AG09309 (cell line): ENCODE results near the gene DPP6.

ENCODE experiments used
- DNase-seq: peaks from one replicate; pipeline ENCODE4 v3.0.0-alpha.2; 2010; ENCODE audit warnings: low read depth
- H3K4me3 ChIP-seq: 2 replicates; pipeline ENCODE4 v1.5.1; 2011; ENCODE audit warnings: mild to moderate bottlenecking, low read depth, low read length, moderate library complexity; ENCODE audit not compliant: control insufficient read depth
- CTCF ChIP-seq: IDR thresholded peaks from 2 replicates; pipeline ENCODE4 v1.5.1; 2011; ENCODE audit warnings: mild to moderate bottlenecking, low read depth, low read length, inconsistent platforms; ENCODE audit not compliant: insufficient read depth, control insufficient read depth; ENCODE audit errors: missing control alignments

Gene DPP6

GRCh38 chr7:154869436-154869835 is 817.2 kb downstream of the DPP6 start:
- no peak for TF ChIP-seq CTCF
- H3K4me3 ChIP-seq: no peak overlapping the region
- DNase-seq: no peak

DNA sequence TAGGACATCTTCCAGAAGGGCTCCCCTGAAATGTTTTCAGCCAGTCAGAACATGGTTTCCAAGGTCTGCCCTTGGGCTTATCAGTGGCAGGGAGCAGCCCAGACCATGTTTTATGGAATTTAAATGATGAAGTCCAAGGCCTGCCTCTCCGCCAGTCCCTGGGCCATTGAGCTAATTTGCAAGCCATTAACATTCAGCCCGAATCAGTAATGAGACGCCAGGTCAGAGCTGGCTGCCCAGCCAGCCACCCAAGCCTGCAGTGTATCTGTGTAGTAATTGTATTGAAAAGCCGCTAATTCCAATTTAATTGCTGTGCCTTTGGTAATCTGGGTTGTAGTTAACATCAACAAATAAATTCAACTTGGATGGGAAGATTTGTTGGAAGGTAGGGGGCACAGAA is 819.3 kb downstream of the DPP6 start:
- no peak overlapping the region for H3K4me3 ChIP-seq
- TF ChIP-seq CTCF: no peak
- no peak for DNase-seq

DNA sequence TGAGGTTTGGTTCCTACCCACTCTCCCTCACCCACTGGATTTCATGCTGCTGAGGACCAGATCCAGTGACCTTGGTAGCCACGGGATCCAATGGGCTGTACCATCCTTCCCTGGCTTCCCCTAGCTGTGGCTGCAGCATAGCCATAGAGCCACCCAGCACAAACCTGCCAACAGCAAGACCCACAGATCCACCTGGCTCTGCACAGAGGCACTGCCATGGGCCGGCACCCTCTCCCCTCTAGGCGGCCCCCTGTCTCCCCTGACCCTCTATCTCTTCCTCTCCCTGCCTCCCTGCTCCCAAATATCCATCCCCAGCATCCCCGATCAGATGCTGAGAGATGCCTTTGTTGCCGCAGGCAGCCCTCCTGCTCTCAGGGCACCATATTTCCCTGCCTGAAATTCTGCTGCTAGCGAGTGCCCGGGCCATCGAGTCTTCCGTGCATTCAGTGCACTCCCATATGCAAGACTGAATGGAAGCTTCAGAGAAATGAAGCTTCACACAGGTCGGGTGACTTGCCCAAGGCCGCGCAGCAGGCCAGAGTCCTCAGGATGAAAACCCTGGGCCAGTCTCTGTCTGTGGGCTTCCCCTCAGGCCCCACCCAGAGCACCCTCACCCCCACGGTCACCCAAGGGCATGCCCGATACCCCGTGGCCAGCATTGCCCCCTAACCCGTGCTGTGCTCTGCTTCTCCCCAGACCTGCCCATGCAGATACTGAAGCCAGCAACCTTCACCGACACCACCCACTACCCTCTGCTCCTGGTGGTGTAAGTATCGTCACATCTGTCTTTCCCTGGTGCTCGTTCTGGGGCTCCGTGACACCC is 819.9 kb downstream of the DPP6 start:
- no peak overlapping the region for H3K4me3 ChIP-seq
- DNase-seq: no peak
- TF ChIP-seq CTCF: no peak

DNA sequence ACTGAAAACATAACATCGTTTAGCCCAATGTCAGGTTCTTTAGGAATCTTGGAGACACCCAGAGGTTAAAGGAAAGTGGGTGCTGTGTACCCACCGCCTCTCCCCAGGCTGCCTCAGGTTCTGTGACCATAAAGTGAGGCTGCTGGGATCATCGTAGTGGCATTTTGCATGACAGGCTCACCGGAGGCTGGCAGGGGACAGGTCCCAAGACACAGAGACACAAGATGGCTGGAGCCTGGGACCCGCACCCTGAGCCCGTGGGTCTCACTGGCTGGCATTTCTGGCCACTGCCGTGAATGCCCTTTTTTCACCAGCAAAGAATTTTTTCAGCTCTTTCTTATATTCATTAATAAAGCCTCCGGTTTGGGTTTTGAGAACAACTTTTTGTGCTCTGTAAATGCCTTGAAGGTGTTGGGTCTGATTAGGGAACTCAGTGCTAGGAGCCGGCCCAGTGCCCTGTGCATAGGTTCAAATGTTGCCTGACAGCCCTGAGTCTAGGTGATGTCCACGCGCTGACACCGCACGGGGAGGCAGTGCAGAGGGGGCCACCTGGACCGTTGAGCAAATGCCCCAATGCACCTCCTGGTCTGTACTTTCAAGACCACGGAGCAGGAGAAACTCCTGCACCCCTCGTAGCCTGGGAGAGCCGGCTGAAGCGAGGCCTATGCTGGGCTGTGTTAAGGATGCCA is 820.8 kb downstream of the DPP6 start:
- no peak overlapping the region for H3K4me3 ChIP-seq
- TF ChIP-seq CTCF: no peak
- DNase-seq: no peak

DNA sequence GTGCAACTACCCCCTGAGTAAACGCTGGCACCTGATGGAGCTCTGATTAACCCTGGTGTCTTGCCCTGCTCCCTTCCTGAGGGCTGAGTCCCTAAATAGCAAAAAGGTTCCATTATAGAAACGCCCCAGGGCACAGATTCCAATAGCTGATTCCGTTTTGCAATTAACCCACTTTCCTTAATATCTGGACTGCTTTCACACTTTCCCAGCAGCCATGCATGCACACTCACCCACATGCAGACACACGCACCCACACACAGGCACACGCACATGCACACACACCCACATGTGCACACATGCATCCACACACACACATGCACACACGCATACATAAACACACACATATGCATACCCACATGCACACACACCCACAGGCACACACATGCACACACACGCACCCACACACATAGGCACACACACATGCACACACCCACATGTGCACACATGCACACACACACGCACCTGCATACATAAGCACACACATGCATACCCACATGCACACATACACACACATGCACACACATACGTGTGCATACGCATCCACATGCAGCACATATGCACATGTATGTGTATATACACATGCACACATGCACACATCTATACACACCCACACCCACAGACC is 821.4 kb downstream of the DPP6 start:
- no peak overlapping the region for H3K4me3 ChIP-seq
- no peak for DNase-seq
- TF ChIP-seq CTCF: no peak

DNA sequence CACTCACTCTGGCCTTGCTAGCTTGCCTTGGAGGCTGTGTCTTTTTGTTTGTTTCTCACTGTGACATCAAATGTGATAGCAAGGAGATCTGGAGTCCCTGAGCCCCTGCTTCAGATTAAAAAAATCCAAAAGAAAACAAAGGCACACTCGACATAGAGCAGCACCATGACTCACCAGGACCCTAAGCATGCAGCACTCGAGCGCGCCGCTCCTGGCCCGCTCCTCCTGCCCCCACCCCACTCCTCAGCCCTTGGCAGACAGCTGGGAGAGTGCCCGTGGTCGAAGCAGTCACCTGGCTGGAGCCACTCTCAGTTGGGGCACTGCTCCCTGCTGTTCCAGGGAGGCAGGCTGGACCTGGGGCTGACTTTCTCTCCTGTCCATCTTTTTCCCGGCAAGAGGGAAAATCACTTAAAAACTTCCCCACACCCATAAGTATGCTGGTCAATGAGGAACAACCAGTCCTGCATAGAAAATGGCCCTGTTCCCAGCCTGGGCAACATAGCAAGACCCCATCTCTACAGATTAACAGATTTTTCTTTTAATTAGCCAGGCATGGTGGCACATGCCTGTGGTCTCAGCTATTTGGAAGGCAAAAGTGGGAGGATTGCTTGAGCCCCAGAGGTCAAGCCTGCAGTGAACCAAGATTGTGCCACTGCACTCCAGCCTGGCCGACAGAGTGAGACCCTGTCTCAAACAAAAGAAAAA is 822.4 kb downstream of the DPP6 start:
- no peak for DNase-seq
- TF ChIP-seq CTCF: no peak

More for the DNA sequence above, 822.4 kb downstream of the DPP6 start:
- no peak overlapping the region for H3K4me3 ChIP-seq
